ENCODE results near the gene LAPTM5. TPM values are rescaled to one million over a fixed set of nuclear protein-coding genes. Genes with fewer than 3 reads are reported as not detected.

LAPTM5 gene
- total RNA-seq, 1 experiment from 2014 or later: 0.15 TPM

GRCh38 chr1:30794260-30794659 lies 36.7 kb upstream of the LAPTM5 start:
- peaks cover 0 to 16% of the 10 kb centered on the region in 2 experiments; a peak in 2 of 4 replicates for H3K4me1 Mint-ChIP-seq
- H3K36me3 Mint-ChIP-seq (ENCODE audit: insufficient read depth in 1 of 3, low read depth in 3 of 3): no peaks in the 10 kb centered on the region
- no CpG with 5 or more reads among the region's 4 CpGs for WGBS (ENCODE audit: extremely low coverage, insufficient read length, low lambda C conversion rate)

More at GRCh38 chr1:30794260-30794659, 36.7 kb upstream of the LAPTM5 start:
- TF ChIP-seq, protein P1, sequence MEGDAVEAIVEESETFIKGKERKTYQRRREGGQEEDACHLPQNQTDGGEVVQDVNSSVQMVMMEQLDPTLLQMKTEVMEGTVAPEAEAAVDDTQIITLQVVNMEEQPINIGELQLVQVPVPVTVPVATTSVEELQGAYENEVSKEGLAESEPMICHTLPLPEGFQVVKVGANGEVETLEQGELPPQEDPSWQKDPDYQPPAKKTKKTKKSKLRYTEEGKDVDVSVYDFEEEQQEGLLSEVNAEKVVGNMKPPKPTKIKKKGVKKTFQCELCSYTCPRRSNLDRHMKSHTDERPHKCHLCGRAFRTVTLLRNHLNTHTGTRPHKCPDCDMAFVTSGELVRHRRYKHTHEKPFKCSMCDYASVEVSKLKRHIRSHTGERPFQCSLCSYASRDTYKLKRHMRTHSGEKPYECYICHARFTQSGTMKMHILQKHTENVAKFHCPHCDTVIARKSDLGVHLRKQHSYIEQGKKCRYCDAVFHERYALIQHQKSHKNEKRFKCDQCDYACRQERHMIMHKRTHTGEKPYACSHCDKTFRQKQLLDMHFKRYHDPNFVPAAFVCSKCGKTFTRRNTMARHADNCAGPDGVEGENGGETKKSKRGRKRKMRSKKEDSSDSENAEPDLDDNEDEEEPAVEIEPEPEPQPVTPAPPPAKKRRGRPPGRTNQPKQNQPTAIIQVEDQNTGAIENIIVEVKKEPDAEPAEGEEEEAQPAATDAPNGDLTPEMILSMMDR (conservative IDR thresholded peaks at IDR 0.05): no peak
- Histone ChIP-seq H3K27me3 (ENCODE audit: insufficient read depth, low read length) (no peaks in the 10 kb centered on the region), H3K79me2 (ENCODE audit: insufficient read depth, low read length) (no peaks in the 10 kb centered on the region), H3K27ac (ENCODE audit: insufficient read length, low read depth, low read length) (no peak overlapping the region), H2AK5ac (ENCODE audit: insufficient read length, low read length) (no peak overlapping the region), H2BK5ac (ENCODE audit: insufficient read length, low read length) (no peak overlapping the region), H3K4ac (ENCODE audit: low read depth, low read length) (no peak overlapping the region), H3K4me1 (ENCODE audit: insufficient read depth, low read length) (no peaks in the 10 kb centered on the region), H4K20me1 (ENCODE audit: control insufficient read depth, insufficient read depth, insufficient read length) (no peaks in the 10 kb centered on the region), H3K56ac (ENCODE audit: insufficient read length, low read depth, low read length) (no peak overlapping the region), H2BK12ac (ENCODE audit: insufficient read length, low read depth, low read length) (no peak overlapping the region), H3K9ac (ENCODE audit: extremely low read depth, insufficient read length, low read length) (no peak overlapping the region), H2AFZ (ENCODE audit: low read length) (no peak overlapping the region), H3T11ph (ENCODE audit: low read length) (no peak overlapping the region), H3K23me2 (ENCODE audit: insufficient read length, low read depth, low read length, poor library complexity, severe bottlenecking) (no peaks in the 10 kb centered on the region), H3K23ac (ENCODE audit: insufficient read length, low read depth, low read length) (no peak overlapping the region), H4K91ac (ENCODE audit: insufficient read length, low read depth, low read length) (no peak overlapping the region), H3K18ac (ENCODE audit: insufficient read length, low read depth, low read length) (no peak overlapping the region), H3K9me3 (ENCODE audit: control insufficient read depth, low read depth, low read length) (no peaks in the 10 kb centered on the region), H4K8ac (replicated peaks; ENCODE audit: insufficient read length, low read depth, low read length) (no peak overlapping the region), H3K4me2 (ENCODE audit: insufficient read depth, insufficient read length, low read length) (no peak overlapping the region), H4K5ac (ENCODE audit: insufficient read length, low read depth, low read length) (no peak overlapping the region), H2BK20ac (ENCODE audit: low read depth, low read length, poor library complexity, severe bottlenecking) (no peak overlapping the region), H3K14ac (ENCODE audit: insufficient read depth, low read length) (no peak overlapping the region), H2BK120ac (ENCODE audit: low read depth, low read length, poor library complexity, severe bottlenecking) (no peak overlapping the region), H3K79me1 (ENCODE audit: insufficient read depth, low read depth, low read length, poor library complexity, severe bottlenecking) (no peaks in the 10 kb centered on the region), H2BK15ac (ENCODE audit: low read depth, low read length) (no peak overlapping the region)
- H3K9me3 Mint-ChIP-seq: no peaks in the 10 kb centered on the region
- peaks cover 5% of the 10 kb centered on the region; the same call in 1 of the 2 replicates for H3K27me3 Mint-ChIP-seq (ENCODE audit: low read depth)
- no peak overlapping the region for H3K4me3 Mint-ChIP-seq
- DNase-seq: no peak
- no peak overlapping the region; a peak in 1 of 7 replicates for H3K27ac Mint-ChIP-seq
